Measurements from ENCODE around the gene RCC1. TPM values are rescaled to one million over a fixed set of nuclear protein-coding genes. Genes with fewer than 3 reads are reported as not detected.

Gene RCC1
- polyA plus RNA-seq, 1 of the 3 experiments (the other 2 are of a cell fraction) = 61.0 TPM

GRCh38 chr1:28564310-28564709, 58.5 kb downstream of the RCC1 start:
- Histone ChIP-seq H3K9ac (no peak overlapping the region), H3K36me3 (replicated peaks in 1 of 2; ENCODE audit: control insufficient read depth in 1 of 2, insufficient read depth in 2 of 2, low read length in 1 of 2) (peaks cover 40 to 50% of the 10 kb centered on the region in 2 experiments), H3K27me3 (ENCODE audit: insufficient read depth) (no peaks in the 10 kb centered on the region), H3K4me2 (no peak overlapping the region), H3K27ac (ENCODE audit: low read depth in 2 of 2, low read length in 1 of 2) (no peak overlapping the region), H4K20me1 (ENCODE audit: insufficient read depth) (no peaks in the 10 kb centered on the region), H3K9me2 (no peaks in the 10 kb centered on the region), H3K9me3 (no peaks in the 10 kb centered on the region), H3K4me3 (ENCODE audit: low read depth in 2 of 2, low read length in 1 of 2) (no peak overlapping the region), H2AFZ (ENCODE audit: low read depth) (no peak overlapping the region), H3K4me1 (ENCODE audit: control insufficient read depth in 1 of 2, insufficient read depth in 2 of 2, low read depth in 1 of 2, low read length in 1 of 2) (no peaks in the 10 kb centered on the region), H3F3A (replicated peaks; ENCODE audit: insufficient read depth) (peaks cover 18% of the 10 kb centered on the region), H3K79me2 (ENCODE audit: insufficient read depth) (no peaks in the 10 kb centered on the region)
- DNase-seq = no peak
- CTCF ChIA-PET = interaction anchor here (0.6 to 1.1 kb wide), 2 partner anchors 155 to 204 kb away, joined by 3 to 4 read pairs; no protein-coding TSS in a partner anchor
- TF ChIP-seq YY1 (IDR thresholded peaks at IDR 0.05; ENCODE audit: low read depth) = no peak
- POLR2A ChIA-PET = no interaction called here

GRCh38 chr1:28565040-28565439, 59.2 kb downstream of the RCC1 start:
- TF ChIP-seq, protein P1, sequence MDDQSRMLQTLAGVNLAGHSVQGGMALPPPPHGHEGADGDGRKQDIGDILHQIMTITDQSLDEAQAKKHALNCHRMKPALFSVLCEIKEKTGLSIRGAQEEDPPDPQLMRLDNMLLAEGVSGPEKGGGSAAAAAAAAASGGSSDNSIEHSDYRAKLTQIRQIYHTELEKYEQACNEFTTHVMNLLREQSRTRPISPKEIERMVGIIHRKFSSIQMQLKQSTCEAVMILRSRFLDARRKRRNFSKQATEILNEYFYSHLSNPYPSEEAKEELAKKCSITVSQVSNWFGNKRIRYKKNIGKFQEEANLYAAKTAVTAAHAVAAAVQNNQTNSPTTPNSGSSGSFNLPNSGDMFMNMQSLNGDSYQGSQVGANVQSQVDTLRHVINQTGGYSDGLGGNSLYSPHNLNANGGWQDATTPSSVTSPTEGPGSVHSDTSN (IDR thresholded peaks at IDR 0.05) = no peak
- TF ChIP-seq MXI1 (IDR thresholded peaks at IDR 0.05; ENCODE audit: low read depth, low read length) = no peak
- no peak for TF ChIP-seq TAF1 (IDR thresholded peaks at IDR 0.05; ENCODE audit: borderline replicate concordance, low read depth, low read length)
- no peak for TF ChIP-seq TEAD4 (IDR thresholded peaks at IDR 0.05; ENCODE audit: borderline replicate concordance, insufficient read depth)
- no peak for TF ChIP-seq RCOR1 (IDR thresholded peaks at IDR 0.05; ENCODE audit: low read length)
- TF ChIP-seq NRF1 (IDR thresholded peaks at IDR 0.05; ENCODE audit: low read depth, low read length) = no peak
- TF ChIP-seq YY1 (IDR thresholded peaks at IDR 0.05; ENCODE audit: low read depth) = no peak
- TF ChIP-seq RXRA (IDR thresholded peaks at IDR 0.05; ENCODE audit: borderline replicate concordance, low read depth) = no peak
- Histone ChIP-seq H3K4me2 (no peak overlapping the region), H3K27me3 (ENCODE audit: insufficient read depth) (no peaks in the 10 kb centered on the region), H3K9me3 (no peaks in the 10 kb centered on the region), H3K27ac (ENCODE audit: low read depth in 2 of 2, low read length in 1 of 2) (no peak overlapping the region), H3K36me3 (replicated peaks in 1 of 2; ENCODE audit: control insufficient read depth in 1 of 2, insufficient read depth in 2 of 2, low read length in 1 of 2) (peaks cover 40 to 45% of the 10 kb centered on the region in 2 experiments), H3K4me3 (ENCODE audit: low read depth in 2 of 2, low read length in 1 of 2) (no peak overlapping the region), H3K9me2 (no peaks in the 10 kb centered on the region), H3K4me1 (ENCODE audit: control insufficient read depth in 1 of 2, insufficient read depth in 2 of 2, low read depth in 1 of 2, low read length in 1 of 2) (no peaks in the 10 kb centered on the region), H3F3A (replicated peaks; ENCODE audit: insufficient read depth) (peaks cover 18% of the 10 kb centered on the region), H3K9ac (no peak overlapping the region), H2AFZ (ENCODE audit: low read depth) (no peak overlapping the region), H4K20me1 (ENCODE audit: insufficient read depth) (no peaks in the 10 kb centered on the region), H3K79me2 (ENCODE audit: insufficient read depth) (no peaks in the 10 kb centered on the region)
- ChIA-PET CTCF (interaction anchor here (0.7 to 1.1 kb wide), 2 partner anchors 16 to 156 kb away, joined by 3 to 5 read pairs; no protein-coding TSS in a partner anchor), POLR2A (interaction anchor here (2.1 kb wide), 1 partner anchor 17 kb away, joined by 8 read pairs; no protein-coding TSS in a partner anchor)
- 98% methylated on average over 7 of the region's 7 CpGs for WGBS (ENCODE audit: low lambda C conversion rate)
- DNase-seq = no peak

DNA sequence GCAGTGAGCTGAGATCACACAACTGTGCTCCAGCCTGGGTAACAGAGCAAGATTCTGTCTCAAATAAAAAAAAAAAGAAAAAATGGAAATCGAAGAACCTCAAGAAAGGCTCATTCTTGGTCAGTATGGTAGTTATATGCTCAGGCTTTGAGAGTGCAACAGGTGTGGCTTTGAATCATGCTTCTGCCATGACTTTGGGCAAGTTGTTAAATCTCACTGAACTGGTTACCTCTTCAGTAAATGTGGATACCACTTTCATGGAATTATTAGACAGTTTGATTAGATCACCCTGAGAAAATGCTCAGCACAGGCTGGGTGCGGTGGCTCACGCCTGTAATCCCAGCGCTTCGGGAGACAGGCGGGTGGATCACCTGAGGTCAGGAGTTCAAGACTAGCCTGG, 59.9 kb downstream of the RCC1 start:
- Histone ChIP-seq H2AFZ (ENCODE audit: low read depth) (no peak overlapping the region), H3K4me1 (ENCODE audit: control insufficient read depth in 1 of 2, insufficient read depth in 2 of 2, low read depth in 1 of 2, low read length in 1 of 2) (no peaks in the 10 kb centered on the region), H3K36me3 (replicated peaks in 1 of 2; ENCODE audit: control insufficient read depth in 1 of 2, insufficient read depth in 2 of 2, low read length in 1 of 2) (peaks cover 36 to 43% of the 10 kb centered on the region in 2 experiments), H4K20me1 (ENCODE audit: insufficient read depth) (no peaks in the 10 kb centered on the region), H3K9me3 (no peaks in the 10 kb centered on the region), H3F3A (replicated peaks; ENCODE audit: insufficient read depth) (peaks cover 23% of the 10 kb centered on the region), H3K4me2 (no peak overlapping the region), H3K79me2 (ENCODE audit: insufficient read depth) (no peaks in the 10 kb centered on the region), H3K9me2 (no peaks in the 10 kb centered on the region), H3K9ac (no peak overlapping the region), H3K27ac (ENCODE audit: low read depth in 2 of 2, low read length in 1 of 2) (no peak overlapping the region), H3K27me3 (ENCODE audit: insufficient read depth) (no peaks in the 10 kb centered on the region), H3K4me3 (ENCODE audit: low read depth in 2 of 2, low read length in 1 of 2) (no peak overlapping the region)
- ChIA-PET CTCF (no interaction called here), POLR2A (interaction anchor here (2.1 kb wide), 1 partner anchor 16 kb away, joined by 8 read pairs; no protein-coding TSS in a partner anchor)
- TF ChIP-seq USF2 (IDR thresholded peaks at IDR 0.05; ENCODE audit: borderline replicate concordance, low read depth, low read length) (no peak), GABPA (IDR thresholded peaks at IDR 0.05; ENCODE audit: low read depth) (no peak)
- WGBS (ENCODE audit: low lambda C conversion rate) = over 99% methylated on average over 6 of the region's 6 CpGs
- no peak for DNase-seq

Measured in SK-N-SH (cell line).